NCI-H446 (cell line): ENCODE results near the gene NPAS3.
A peak's percentile ranks its signal among the peaks of the same experiment; 100 is the strongest.

Source experiments
- DNase-seq, 2 experiments: peaks; one replicate each; lab custom pipeline; 2025; lab: John Stamatoyannopoulos, UW

NPAS3 gene

DNA sequence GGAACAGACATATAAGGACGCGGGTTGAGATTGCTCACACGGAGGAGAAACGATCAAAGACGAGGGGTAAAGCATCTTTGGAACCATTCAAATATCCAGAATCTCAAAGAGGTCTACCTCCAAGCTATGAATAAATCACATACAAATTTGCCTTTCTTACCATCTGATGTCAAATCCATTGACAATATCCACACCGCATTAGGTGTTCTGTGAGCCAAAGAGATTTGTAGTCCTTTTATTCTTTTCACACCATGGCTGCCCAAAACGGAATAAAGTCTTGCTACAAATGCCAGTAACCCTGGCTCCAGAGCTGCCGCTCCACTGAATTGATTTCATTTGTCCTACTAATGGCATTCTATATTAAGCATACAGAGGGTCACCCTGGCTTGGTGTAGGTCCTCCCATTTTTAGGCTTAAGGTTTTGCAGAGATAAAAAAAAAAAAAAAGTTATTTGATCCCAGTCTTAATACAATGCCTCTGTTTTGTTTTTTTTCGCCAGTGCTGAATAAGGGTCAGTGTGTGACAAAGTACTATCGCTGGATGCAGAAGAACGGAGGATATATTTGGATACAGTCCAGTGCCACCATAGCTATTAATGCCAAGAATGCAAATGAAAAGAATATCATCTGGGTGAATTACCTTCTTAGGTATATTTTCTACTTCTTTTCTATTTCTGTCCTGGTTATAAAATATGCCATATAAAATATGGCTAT is 854.9 kb downstream of the NPAS3 start:
- no peak for DNase-seq

DNA sequence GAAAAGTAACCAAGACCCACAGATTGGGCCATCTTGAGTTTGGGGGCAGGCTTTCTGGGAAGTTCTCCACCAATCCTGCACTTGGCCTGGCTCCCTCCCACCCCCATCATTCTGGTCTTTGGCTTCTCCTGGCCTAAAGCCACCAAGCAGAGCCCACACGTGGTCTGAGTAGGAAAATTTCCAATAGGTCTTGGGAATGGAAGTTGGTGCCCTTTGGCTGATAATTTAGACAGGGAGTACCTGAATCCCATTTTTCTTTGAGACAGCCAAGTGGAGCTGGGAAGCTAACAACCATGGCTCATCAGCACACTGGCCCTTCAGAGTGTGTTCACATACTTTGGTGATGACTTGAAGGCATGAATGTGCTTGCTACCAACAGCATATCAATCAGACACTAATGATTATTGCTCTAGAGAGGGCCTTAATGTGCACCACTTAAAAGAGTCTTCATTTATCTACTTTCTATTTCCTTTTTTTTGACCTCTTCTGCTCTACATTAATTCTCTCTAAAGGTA is 856.2 kb downstream of the NPAS3 start:
- DNase-seq = no peak

DNA sequence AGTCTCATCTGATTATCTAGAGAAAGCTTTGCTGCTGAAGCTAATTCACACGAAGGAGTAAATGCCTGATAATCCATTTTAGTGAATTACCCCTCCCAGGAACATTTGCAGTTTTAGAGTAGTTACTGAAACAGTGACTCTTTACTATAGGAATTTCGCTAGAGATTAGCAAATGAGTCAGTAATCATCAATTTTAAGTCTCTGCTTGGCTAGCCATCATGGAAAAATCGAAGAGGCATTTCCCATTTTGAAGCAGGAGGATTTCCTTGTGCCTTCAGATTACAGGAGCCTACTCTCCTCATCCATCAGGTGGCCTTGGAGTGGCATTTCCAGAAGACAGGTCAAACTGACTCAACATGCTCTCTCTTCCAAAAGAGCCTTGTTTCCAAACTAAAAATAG is 857.7 kb downstream of the NPAS3 start:
- DNase-seq = no peak

DNA sequence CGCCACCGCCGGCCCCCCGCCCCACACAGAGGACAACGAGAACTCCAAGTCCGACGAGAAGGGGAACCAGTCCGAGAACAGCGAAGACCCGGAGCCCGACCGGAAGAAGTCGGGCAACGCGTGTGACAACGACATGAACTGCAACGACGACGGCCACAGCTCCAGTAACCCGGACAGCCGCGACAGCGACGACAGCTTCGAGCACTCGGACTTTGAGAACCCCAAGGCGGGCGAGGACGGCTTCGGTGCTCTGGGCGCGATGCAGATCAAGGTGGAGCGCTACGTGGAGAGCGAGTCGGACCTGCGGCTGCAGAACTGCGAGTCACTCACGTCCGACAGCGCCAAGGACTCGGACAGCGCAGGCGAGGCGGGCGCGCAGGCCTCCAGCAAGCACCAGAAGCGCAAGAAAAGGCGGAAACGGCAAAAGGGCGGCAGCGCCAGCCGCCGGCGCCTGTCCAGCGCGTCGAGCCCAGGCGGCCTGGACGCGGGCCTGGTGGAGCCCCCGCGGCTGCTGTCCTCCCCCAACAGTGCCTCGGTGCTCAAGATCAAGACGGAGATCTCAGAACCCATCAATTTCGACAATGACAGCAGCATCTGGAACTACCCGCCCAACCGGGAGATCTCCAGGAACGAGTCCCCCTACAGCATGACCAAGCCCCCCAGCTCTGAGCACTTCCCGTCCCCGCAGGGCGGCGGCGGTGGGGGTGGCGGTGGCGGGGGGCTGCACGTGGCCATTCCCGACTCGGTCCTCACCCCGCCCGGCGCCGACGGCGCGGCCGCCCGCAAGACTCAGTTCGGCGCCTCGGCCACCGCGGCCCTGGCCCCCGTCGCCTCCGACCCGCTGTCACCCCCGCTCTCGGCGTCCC is 861.3 kb downstream of the NPAS3 start:
- no peak for DNase-seq

- no peak for DNase-seq
These were observed 862.1 kb downstream of the NPAS3 start for GRCh38 chr14:33800735-33801163.

DNA sequence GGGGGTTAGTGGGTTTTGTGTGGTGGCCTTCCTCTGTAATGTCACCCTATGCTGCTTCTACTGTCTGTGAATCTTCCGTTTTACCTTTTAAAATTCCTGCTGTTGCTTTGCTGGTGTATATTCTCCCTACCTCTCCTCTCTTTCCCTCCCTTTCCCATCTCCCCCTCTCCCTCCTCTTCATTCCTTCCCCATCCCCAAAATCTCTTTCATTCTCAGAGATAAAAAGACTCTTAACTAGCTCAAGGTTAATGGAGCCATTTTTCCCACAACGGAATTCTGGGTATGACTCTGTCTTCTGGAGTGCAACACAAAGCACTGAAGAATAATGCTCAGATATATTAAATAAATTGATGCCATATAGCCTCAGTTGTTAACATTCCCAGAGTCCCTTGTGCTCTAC is 864.1 kb downstream of the NPAS3 start:
- no peak for DNase-seq

GRCh38 chr14:33805593-33805992 is 866.9 kb downstream of the NPAS3 start:
- DNase-seq = no peak

- DNase-seq = no peak
These were observed 868.2 kb downstream of the NPAS3 start for GRCh38 chr14:33806905-33807304.

DNA sequence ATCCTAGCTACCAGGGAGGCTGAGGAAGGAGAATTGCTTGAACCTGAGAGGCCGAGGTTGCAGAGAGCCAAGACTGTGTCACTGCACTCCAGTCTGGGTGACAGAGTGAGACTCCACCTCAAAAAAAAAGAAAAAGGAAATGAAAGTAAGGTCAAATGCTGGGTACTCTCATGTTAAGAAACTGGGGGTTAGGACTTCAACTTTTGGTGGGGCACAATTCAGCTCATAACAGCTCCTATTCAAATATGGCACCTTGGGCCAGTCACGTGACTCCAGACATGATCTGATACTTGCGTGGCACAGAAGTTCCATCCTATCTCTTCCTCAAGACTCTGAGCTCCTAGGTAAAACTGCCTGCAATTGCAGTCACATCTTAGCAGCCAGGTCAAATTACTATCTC is 869.5 kb downstream of the NPAS3 start:
- DNase-seq = no peak

- DNase-seq = no peak
These were observed 870.8 kb downstream of the NPAS3 start for GRCh38 chr14:33809396-33809981.

DNA sequence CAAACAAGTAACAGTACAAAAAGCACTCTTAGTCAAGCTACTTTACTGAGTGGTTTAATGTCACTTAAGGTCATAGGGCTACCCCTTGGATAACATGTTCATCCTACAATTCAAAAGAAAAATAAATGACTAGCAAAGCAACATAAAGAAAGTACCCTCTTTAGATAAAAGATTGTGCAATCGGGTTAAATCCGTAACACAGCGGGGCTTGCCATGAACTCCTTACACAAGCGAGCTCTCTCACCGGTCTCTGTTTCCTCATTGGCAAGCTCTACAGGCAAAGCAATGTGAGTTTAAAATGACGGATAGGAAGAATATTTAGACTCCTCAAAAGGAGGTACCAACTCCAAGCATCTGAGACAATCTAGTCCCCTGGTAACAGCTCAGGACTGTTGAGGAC is 871.6 kb downstream of the NPAS3 start:
- no peak for DNase-seq

- no peak for DNase-seq
These were observed 873.0 kb downstream of the NPAS3 start for GRCh38 chr14:33811721-33812120.

DNA sequence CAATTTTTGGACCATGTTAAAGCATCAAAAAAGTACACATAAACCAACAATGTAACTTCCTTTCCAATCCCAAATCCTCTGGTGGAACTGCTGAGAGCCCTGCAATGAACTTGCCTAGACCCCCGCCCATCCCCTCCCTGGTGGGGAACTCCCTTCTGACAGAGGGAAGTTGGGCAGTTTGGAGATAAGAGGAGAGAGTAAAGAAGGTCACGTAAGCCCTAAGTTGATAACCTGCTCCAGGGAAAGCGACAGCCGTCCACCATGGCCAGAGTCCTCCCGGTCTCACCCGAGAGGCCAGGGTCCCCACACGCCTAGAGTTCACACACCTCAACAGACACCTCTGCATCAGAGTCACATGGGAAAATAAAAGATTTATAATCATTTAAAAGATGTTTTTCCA is 873.5 kb downstream of the NPAS3 start:
- no peak for DNase-seq

- no peak for DNase-seq
These were observed 873.9 kb downstream of the NPAS3 start for GRCh38 chr14:33812601-33813000.

- no peak for DNase-seq
These were observed 875.3 kb downstream of the NPAS3 start for GRCh38 chr14:33814010-33814409.

DNA sequence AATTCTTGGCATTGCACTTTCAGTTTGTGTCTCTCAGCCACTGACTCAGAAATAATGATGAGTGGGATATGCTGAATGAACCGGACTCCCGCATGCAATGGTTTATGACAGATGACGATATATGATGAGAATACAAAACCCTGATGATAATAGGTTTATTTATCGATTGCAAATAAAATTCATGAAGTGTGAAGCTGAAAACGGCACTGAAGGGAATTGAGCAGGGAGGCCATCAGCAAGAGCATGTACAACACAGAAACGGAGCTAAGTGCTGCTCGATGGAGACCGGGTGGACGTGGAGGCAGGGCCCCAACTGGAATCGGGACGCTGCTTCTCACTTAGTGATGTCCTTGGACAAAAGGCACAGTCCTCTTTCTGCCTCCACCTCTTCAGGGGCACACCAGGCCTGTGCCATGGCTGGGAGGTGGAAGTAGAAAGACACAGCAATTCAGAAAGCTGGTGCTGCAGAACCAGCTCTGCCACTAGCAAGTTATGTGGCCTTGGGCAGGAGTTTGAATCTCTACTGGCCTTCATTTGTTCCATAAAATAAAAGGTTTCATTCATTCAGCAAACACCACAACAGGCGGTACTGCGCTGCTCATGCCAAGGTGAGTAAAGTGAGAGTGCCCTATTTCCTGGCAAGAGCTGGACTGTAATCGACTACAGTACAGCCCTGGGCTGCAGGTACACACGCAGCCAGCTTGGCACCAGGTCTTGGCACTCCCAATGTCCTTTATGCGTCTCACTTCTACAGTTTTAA is 895.2 kb downstream of the NPAS3 start:
- no peak for DNase-seq

DNA sequence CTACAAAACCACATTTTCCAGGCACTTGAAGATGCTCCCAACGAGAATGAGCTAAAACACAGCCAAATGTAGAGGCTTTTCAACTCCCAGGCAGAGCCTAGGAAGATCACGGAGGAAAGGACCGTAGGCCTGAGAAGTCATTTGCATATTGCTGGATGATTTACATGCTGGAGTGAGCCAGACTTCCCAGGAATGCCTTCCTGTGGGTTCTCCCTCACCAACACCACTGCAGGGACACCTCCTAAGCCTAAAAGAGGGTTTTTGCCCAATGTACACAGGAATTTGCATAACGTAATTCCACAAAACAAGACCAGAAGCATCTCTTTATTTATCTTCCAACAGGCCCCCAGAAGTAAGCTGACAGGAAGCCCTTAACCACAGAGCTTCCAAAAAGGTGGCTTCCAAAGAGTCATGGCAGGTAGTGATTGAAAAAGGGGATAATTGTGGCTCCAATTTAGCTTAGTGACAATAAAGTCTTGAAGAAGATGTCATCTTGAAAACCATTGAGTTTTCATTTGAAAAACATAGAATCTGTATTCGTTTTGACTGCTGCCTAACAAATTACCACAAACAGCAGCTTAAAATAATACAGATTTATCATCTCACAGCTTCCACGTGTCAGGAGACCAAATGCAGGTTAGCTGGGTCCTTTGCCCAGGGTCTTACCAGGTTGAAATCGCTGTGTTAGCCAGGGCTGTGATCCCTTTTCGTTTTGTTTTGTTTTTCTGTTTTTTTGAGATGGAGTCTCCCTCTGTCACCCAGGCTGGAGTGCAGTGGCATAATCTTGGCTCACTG is 896.0 kb downstream of the NPAS3 start:
- no peak for DNase-seq

- no peak for DNase-seq
These were observed 896.6 kb downstream of the NPAS3 start for GRCh38 chr14:33835261-33835655.

DNA sequence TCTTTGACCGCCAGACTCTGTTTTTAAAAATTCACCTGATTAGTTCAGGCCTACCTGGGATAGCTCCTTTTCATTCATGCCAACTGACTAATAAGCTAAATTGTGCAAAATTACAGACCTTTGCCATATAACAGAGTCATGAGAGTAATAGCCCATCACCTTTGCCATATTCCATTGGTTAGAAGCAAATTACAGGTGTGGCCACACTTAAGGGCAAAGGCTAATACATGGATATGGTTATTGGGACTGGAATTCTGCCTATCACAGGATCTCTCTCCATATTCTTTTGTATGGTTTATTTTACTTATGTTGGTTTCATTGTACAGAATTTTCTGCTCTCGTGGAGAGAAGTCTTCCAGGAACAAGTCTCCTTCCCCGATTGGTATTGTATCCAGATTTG is 897.0 kb downstream of the NPAS3 start:
- no peak for DNase-seq

- DNase-seq = peak in 1 of 2 experiments; percentile 65
These were observed 897.7 kb downstream of the NPAS3 start for GRCh38 chr14:33836203-33836899.
